SK-N-SH treated with all-trans-retinoic acid at 6 μM for 48 hours (cell line): ENCODE measurements around the gene DDHD1.
A peak's percentile ranks its signal among the peaks of the same experiment; 100 is the strongest.
"Not testable (repeated sequence)": the region's sequence is repeated elsewhere in the genome, so short reads cannot be mapped to it uniquely, and the experiment has no call there.

Experiments
- ATAC-seq: fragments of 200-7000 bp; cut with Tn5 transposase; 3 replicates; pipeline ENCODE4 v1.9.1; 2020; ENCODE audit warnings: mild to moderate bottlenecking, moderate library complexity
- BACH2 ChIP-seq: fragments of 250-450 bp; sonication (Bioruptor Pico); IDR thresholded peaks from 2 replicates; pipeline ENCODE4 v1.9.0; 2021; ENCODE audit warnings: mild to moderate bottlenecking, borderline replicate concordance
- CSDC2 ChIP-seq: fragments of 250-450 bp; sonication (Bioruptor Pico); IDR thresholded peaks from 2 replicates; pipeline ENCODE4 v1.5.0; 2020; ENCODE audit warnings: mild to moderate bottlenecking, moderate library complexity
- CSRNP3 ChIP-seq: fragments of 250-450 bp; sonication (Bioruptor Pico); IDR thresholded peaks from 2 replicates; pipeline ENCODE4 v1.5.1; 2021; ENCODE audit warnings: mild to moderate bottlenecking, moderate library complexity
- ESRRG ChIP-seq: fragments of 250-450 bp; sonication (Bioruptor Pico); IDR thresholded peaks from 2 replicates; pipeline ENCODE4 v1.6.1; 2021; ENCODE audit warnings: mild to moderate bottlenecking
- GLIS3 ChIP-seq: fragments of 250-450 bp; sonication (Bioruptor Pico); IDR thresholded peaks from 2 replicates; pipeline ENCODE4 v1.5.0; 2020; ENCODE audit warnings: mild to moderate bottlenecking, moderate library complexity
- ISL1 ChIP-seq: fragments of 250-450 bp; sonication (Bioruptor Pico); IDR thresholded peaks from 2 replicates; pipeline ENCODE4 v2.1.2; 2022; ENCODE audit warnings: mild to moderate bottlenecking, moderate library complexity
- OSR1 ChIP-seq: fragments of 250-450 bp; sonication (Bioruptor Pico); IDR thresholded peaks from 2 replicates; pipeline ENCODE4 v1.8.0; 2022; ENCODE audit warnings: moderate library complexity, mild to moderate bottlenecking, inconsistent platforms
- RARB ChIP-seq: fragments of 250-450 bp; sonication (Bioruptor Pico); IDR thresholded peaks from 2 replicates; pipeline ENCODE4 v1.8.0; 2021; ENCODE audit warnings: mild to moderate bottlenecking, moderate library complexity
- SNAI2 ChIP-seq: fragments of 250-450 bp; sonication (Bioruptor Pico); IDR thresholded peaks from 2 replicates; pipeline ENCODE4 v1.5.0; 2020; ENCODE audit warnings: mild to moderate bottlenecking, moderate library complexity
- TCF4 ChIP-seq: fragments of 250-450 bp; sonication (Bioruptor Pico); IDR thresholded peaks from 2 replicates; pipeline ENCODE4 v1.8.0; 2021; ENCODE audit warnings: mild to moderate bottlenecking, moderate library complexity, borderline replicate concordance
- TOX ChIP-seq: fragments of 250-450 bp; sonication (Bioruptor Pico); IDR thresholded peaks from 2 replicates; pipeline ENCODE4 v1.8.0; 2021; ENCODE audit warnings: mild to moderate bottlenecking, moderate library complexity, borderline replicate concordance
- ZC3H10 ChIP-seq: fragments of 250-450 bp; sonication (Bioruptor Pico); IDR thresholded peaks from 2 replicates; pipeline ENCODE4 v1.5.1; 2021; ENCODE audit warnings: mild to moderate bottlenecking, moderate library complexity
- ZFP3 ChIP-seq: fragments of 250-450 bp; sonication (Bioruptor Pico); IDR thresholded peaks from 2 replicates; pipeline ENCODE4 v1.5.0; 2020; ENCODE audit warnings: mild to moderate bottlenecking, moderate library complexity
- ZFP30 ChIP-seq: fragments of 450-650 bp; formaldehyde crosslinking; IDR thresholded peaks from 2 replicates; pipeline ENCODE4 v1.5.0; 2022; ENCODE audit warnings: mild to moderate bottlenecking, moderate library complexity
- ZNF565 ChIP-seq: fragments of 450-650 bp; formaldehyde crosslinking; conservative IDR thresholded peaks from 2 replicates; pipeline ENCODE4 v1.5.0; 2020; ENCODE audit warnings: low read depth, mild to moderate bottlenecking, moderate library complexity
- ZNF70 ChIP-seq: fragments of 450-650 bp; formaldehyde crosslinking; IDR thresholded peaks from 2 replicates; pipeline ENCODE4 v1.5.0; 2020; ENCODE audit warnings: mild to moderate bottlenecking, moderate library complexity
- ZNF8 ChIP-seq: fragments of 450-650 bp; formaldehyde crosslinking; IDR thresholded peaks from 2 replicates; pipeline ENCODE4 v1.5.0; 2020; ENCODE audit warnings: mild to moderate bottlenecking, moderate library complexity
- TF ChIP-seq, protein P1 (sequence below): fragments of 250-450 bp; sonication (Bioruptor Pico); IDR thresholded peaks from 2 replicates; pipeline ENCODE4 v1.8.0; 2020; ENCODE audit warnings: mild to moderate bottlenecking, moderate library complexity, borderline replicate concordance
- TF ChIP-seq, protein P2 (sequence below): fragments of 250-450 bp; sonication (Bioruptor Pico); IDR thresholded peaks from 2 replicates; pipeline ENCODE4 v1.5.0; 2020; ENCODE audit warnings: mild to moderate bottlenecking, moderate library complexity

DDHD1 gene

GRCh38 chr14:53183056-53183455, 29.9 kb upstream of the DDHD1 start:
- no peak for TF ChIP-seq ZC3H10 (CRISPR knock-in tag)
- no peak for TF ChIP-seq ESRRG (CRISPR knock-in tag)
- TF ChIP-seq TCF4 (CRISPR knock-in tag), result no peak
- TF ChIP-seq GLIS3 (CRISPR knock-in tag), result no peak
- TF ChIP-seq ZNF8 (CRISPR knock-in tag), result no peak
- no peak for TF ChIP-seq ZFP30 (CRISPR knock-in tag)
- no peak for TF ChIP-seq ZNF565 (CRISPR knock-in tag)
- no peak for TF ChIP-seq RARB (CRISPR knock-in tag)
- TF ChIP-seq CSRNP3 (CRISPR knock-in tag), result no peak
- no peak for ATAC-seq

DNA sequence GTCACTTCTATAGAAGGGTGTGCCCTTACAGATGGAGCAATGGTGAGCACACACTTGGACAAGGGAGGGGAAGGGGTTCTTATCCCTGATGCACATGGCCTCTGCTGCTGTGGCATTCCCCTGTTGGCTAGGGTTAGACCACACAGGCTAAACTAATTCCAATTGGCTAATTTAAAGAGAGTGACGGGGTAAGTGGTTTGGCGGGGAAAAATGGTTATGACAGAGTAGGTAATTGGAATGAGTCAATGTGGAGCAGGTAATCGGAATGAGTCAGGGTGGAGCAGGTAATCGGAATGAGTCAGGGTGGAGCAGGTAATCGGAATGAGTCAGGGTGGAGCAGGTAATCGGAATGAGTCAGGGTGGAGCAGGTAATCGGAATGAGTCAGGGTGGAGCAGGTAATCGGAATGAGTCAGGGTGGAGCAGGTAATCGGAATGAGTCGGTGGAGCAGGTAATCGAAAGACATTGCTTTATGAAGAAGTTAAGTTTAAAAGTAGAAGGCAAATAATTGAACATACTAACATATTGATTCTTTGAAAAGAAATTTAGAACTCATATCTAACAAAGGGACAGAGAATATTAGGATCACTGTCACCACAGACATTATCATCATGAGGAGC, 28.4 kb upstream of the DDHD1 start:
- ATAC-seq, result not testable (repeated sequence)

GRCh38 chr14:53180272-53181221, 27.4 kb upstream of the DDHD1 start:
- peak; percentile 68 for ATAC-seq
- TF ChIP-seq, protein P1, sequence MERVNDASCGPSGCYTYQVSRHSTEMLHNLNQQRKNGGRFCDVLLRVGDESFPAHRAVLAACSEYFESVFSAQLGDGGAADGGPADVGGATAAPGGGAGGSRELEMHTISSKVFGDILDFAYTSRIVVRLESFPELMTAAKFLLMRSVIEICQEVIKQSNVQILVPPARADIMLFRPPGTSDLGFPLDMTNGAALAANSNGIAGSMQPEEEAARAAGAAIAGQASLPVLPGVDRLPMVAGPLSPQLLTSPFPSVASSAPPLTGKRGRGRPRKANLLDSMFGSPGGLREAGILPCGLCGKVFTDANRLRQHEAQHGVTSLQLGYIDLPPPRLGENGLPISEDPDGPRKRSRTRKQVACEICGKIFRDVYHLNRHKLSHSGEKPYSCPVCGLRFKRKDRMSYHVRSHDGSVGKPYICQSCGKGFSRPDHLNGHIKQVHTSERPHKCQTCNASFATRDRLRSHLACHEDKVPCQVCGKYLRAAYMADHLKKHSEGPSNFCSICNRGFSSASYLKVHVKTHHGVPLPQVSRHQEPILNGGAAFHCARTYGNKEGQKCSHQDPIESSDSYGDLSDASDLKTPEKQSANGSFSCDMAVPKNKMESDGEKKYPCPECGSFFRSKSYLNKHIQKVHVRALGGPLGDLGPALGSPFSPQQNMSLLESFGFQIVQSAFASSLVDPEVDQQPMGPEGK (CRISPR knock-in tag), result no peak
- no peak for TF ChIP-seq ZNF70
- no peak for TF ChIP-seq ZC3H10 (CRISPR knock-in tag)
- TF ChIP-seq ISL1 (CRISPR knock-in tag), result no peak
- TF ChIP-seq, protein P2, sequence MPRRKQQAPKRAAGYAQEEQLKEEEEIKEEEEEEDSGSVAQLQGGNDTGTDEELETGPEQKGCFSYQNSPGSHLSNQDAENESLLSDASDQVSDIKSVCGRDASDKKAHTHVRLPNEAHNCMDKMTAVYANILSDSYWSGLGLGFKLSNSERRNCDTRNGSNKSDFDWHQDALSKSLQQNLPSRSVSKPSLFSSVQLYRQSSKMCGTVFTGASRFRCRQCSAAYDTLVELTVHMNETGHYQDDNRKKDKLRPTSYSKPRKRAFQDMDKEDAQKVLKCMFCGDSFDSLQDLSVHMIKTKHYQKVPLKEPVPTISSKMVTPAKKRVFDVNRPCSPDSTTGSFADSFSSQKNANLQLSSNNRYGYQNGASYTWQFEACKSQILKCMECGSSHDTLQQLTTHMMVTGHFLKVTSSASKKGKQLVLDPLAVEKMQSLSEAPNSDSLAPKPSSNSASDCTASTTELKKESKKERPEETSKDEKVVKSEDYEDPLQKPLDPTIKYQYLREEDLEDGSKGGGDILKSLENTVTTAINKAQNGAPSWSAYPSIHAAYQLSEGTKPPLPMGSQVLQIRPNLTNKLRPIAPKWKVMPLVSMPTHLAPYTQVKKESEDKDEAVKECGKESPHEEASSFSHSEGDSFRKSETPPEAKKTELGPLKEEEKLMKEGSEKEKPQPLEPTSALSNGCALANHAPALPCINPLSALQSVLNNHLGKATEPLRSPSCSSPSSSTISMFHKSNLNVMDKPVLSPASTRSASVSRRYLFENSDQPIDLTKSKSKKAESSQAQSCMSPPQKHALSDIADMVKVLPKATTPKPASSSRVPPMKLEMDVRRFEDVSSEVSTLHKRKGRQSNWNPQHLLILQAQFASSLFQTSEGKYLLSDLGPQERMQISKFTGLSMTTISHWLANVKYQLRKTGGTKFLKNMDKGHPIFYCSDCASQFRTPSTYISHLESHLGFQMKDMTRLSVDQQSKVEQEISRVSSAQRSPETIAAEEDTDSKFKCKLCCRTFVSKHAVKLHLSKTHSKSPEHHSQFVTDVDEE, result no peak
- TF ChIP-seq ZNF8 (CRISPR knock-in tag), result no peak
- no peak for TF ChIP-seq ZFP3 (CRISPR knock-in tag)
- TF ChIP-seq CSDC2 (CRISPR knock-in tag), result no peak
- TF ChIP-seq RARB (CRISPR knock-in tag), result no peak
- TF ChIP-seq ZNF565 (CRISPR knock-in tag), result no peak
- TF ChIP-seq SNAI2 (CRISPR knock-in tag), result no peak
- TF ChIP-seq OSR1, result no peak
- TF ChIP-seq CSRNP3 (CRISPR knock-in tag), result no peak
- no peak for TF ChIP-seq TCF4 (CRISPR knock-in tag)
- TF ChIP-seq TOX (CRISPR knock-in tag), result no peak
- no peak for TF ChIP-seq BACH2 (CRISPR knock-in tag)
- TF ChIP-seq ZFP30 (CRISPR knock-in tag), result no peak
- no peak for TF ChIP-seq GLIS3 (CRISPR knock-in tag)

DNA sequence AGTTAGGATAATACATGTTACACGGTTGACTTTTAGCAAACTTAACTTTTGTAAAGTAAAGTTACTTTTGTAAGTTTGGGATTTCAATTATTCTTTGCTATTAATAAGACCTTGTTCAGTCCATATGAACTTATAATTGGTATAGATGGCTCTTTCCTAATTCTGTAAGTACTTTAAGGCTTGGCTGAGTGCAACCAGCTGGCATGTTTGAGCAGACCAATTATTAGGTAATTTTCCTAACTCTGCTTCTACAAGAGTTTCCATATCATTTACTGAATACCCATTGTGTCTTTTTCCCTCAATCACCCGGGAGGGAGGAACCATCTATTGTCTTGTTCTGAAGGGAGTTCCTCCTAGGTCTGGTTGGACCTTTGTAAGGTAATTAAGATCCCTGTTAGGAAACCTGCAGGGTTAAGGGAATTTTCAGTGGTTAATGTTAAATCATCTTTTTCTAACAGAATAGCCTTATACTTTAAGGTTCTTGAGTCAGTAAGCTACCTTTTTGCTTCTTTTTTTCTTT, 26.4 kb upstream of the DDHD1 start:
- ATAC-seq, result not testable (repeated sequence)
